Muscle layer of duodenum (tissue), 2 donors: ENCODE results near the gene NUP133.
"Not testable (repeated sequence)": the region's sequence is repeated elsewhere in the genome, so short reads cannot be mapped to it uniquely, and the experiment has no call there.

Experiments used
- H3K27ac ChIP-seq: one replicate; pipeline ENCODE4 v1.7.0; 2013; ENCODE audit warnings: mild to moderate bottlenecking, low read length
- H3K27me3 ChIP-seq: one replicate; pipeline ENCODE4 v1.7.0; 2013; ENCODE audit warnings: low read depth, mild to moderate bottlenecking, control low read depth, low read length
- H3K36me3 ChIP-seq, 2 donors: one replicate each; pipeline ENCODE4 v1.7.0; 2013; ENCODE audit warnings: low read length in 2 of 2, control low read depth in 1 of 2, mild to moderate bottlenecking in 1 of 2; ENCODE audit not compliant: insufficient read depth in 2 of 2, control insufficient read depth in 1 of 2
- H3K4me1 ChIP-seq, 2 donors: one replicate each; pipeline ENCODE4 v1.7.0; 2013; ENCODE audit warnings: low read length in 2 of 2, mild to moderate bottlenecking in 2 of 2, control low read depth in 1 of 2, moderate library complexity in 1 of 2; ENCODE audit not compliant: insufficient read depth in 2 of 2, control insufficient read depth in 1 of 2
- H3K4me3 ChIP-seq, 2 donors: one replicate each; pipeline ENCODE4 v1.7.0; 2013; ENCODE audit warnings: low read length in 2 of 2, low read depth in 1 of 2, mild to moderate bottlenecking in 1 of 2
- H3K9me3 ChIP-seq, 2 donors: one replicate each; pipeline ENCODE4 v1.7.0; 2013; ENCODE audit warnings: low read length in 2 of 2, control low read depth in 1 of 2, mild to moderate bottlenecking in 1 of 2; ENCODE audit not compliant: control insufficient read depth in 1 of 2
- donor health status: healthy.

The NUP133 gene

DNA sequence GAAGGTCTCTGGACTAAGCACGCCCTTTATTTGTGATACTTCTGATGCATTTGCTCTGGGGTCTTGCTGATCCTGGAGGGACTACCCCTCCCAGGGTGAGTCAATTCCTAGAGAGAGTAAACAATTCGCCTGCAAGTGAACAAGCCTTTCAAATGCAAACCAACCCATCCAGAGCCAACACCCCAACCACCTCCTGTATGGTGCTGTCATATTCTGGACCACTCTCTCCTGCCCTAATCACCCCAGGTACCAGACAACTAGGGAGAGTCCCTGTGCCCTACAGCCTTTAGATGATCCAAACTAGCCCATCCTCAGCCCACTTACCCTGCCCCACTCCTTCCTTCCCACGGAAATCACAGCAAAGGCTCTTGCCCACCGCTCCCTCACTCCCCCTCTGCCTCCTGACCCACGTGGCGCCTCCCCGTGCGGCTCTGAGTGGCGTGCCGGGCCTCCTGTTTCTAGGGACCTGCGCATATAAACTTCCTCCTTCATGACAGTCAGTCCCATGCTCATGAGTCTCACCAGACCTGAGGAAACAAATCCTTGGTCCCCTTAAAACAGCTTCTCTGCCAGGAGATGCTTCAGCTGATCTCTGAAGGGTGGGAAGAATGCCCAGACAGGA is 111.4 kb downstream of the NUP133 start:
- H3K36me3 ChIP-seq: no peaks in the 10 kb centered on the region
- peaks cover 3% of the 10 kb centered on the region for H3K27me3 ChIP-seq
- no peak overlapping the region for H3K27ac ChIP-seq
- no peaks in the 10 kb centered on the region for H3K4me1 ChIP-seq
- H3K9me3 ChIP-seq: no peaks in the 10 kb centered on the region
- no peak overlapping the region for H3K4me3 ChIP-seq

- not testable (repeated sequence) for H3K4me1 ChIP-seq, H3K4me3 ChIP-seq, H3K36me3 ChIP-seq, H3K27me3 ChIP-seq, H3K9me3 ChIP-seq, H3K27ac ChIP-seq
Measured at GRCh38 chr1:229394517-229394916, 113.6 kb downstream of the NUP133 start.

DNA sequence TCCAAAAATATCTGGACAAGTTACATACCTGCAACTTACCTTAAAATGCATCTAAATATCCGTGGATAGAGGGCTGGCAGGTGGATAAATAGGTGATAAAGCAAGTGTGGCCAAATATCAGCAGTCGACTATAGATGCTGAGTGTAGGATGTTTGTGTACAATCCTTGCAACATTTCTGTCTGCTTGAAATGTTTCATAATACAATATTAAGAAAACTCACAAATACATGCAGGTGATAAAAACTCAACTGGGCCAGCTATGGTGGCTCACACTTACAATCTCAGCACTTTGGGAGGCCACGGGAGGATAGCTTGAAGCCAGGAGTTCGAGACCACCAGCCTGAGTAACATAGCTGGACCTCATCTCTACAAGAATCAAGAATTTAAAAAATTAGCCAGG is 115.2 kb downstream of the NUP133 start:
- H3K4me3 ChIP-seq: no peak overlapping the region
- H3K36me3 ChIP-seq: no peaks in the 10 kb centered on the region
- H3K27me3 ChIP-seq: no peaks in the 10 kb centered on the region
- H3K9me3 ChIP-seq: peaks cover 0 to 7% of the 10 kb centered on the region in 2 donors
- no peaks in the 10 kb centered on the region for H3K4me1 ChIP-seq
- no peak overlapping the region for H3K27ac ChIP-seq
